Suppressor macrophage treated with lipopolysaccharide for 1 hour (primary cell): ENCODE data around the gene ARHGAP27.
A peak's percentile ranks its signal among the peaks of the same experiment; 100 is the strongest.
"Not testable (repeated sequence)": the region's sequence is repeated elsewhere in the genome, so short reads cannot be mapped to it uniquely, and the experiment has no call there.

Source experiments
- DNase-seq, 3 donors: peaks; one replicate each; pipeline ENCODE4 v3.0.0-alpha.2; 2020 to 2022

ARHGAP27 gene

GRCh38 chr17:45445901-45446743 lies 13.5 kb upstream of the ARHGAP27 start:
- peak; percentile 50 to 70 (median 58) for DNase-seq

GRCh38 chr17:45444856-45445820 lies 12.5 kb upstream of the ARHGAP27 start:
- DNase-seq: not testable (repeated sequence)

DNA sequence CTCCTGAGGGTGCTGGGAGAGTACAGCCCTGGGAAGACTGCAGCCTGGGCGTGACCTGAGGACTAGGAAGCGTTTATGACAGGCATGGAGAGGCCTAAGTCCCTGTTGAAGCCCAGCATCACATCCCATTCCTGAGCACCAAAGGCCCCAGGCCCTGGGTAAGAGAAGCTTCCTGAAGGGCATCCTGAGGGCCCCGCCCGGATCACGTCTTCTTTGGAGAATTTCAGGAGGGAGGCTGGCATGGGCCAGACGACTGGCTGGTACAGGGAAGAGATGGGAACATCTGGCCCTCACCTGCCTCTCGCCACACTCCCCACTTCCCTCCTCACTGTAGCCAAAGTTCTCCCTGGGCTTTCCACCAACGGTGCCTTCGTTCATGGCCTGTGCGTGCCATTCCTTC lies 11.6 kb upstream of the ARHGAP27 start:
- DNase-seq: not testable (repeated sequence)

GRCh38 chr17:45443371-45444260 lies 10.9 kb upstream of the ARHGAP27 start:
- DNase-seq: not testable (repeated sequence)

- DNase-seq: no peak
These were observed 9.0 kb upstream of the ARHGAP27 start for GRCh38 chr17:45441526-45442310.

DNA sequence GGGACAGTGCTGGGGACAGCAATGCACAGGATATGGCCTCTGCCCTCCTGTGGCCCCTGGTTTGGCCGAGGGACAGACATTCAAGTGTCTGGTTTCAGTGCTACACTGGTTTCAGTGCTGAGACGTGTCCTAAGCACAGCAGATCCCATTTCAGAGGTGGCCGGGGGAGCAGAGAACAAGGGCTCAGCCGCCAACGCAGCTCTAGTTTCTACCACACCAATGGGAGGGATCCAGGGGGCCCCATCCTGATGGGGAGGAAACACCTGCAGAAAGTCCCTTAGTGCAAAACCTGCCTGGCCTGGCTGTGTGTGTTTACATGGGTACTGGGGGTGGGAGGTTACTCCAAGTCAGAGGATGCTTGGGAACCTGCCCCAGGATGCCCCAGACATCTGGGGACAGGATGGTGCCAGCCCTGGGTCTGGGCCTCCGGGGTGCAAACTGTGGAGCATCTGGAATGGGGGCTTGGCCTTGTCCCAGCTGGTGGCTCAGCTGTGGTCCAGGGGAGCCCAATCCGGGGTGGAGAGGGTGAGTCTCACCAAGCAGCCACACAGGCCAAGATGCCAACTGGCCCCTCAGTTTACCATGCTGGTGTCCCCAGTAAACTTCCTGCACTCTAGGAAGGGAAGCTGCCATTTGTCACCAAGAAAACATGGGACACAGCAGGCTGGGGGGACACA lies 8.3 kb upstream of the ARHGAP27 start:
- DNase-seq: not testable (repeated sequence)

GRCh38 chr17:45440161-45440778 lies 7.6 kb upstream of the ARHGAP27 start:
- no peak for DNase-seq

GRCh38 chr17:45438931-45439610 lies 6.4 kb upstream of the ARHGAP27 start:
- DNase-seq: no peak

GRCh38 chr17:45437465-45438283 lies 5.0 kb upstream of the ARHGAP27 start:
- DNase-seq: no peak

DNA sequence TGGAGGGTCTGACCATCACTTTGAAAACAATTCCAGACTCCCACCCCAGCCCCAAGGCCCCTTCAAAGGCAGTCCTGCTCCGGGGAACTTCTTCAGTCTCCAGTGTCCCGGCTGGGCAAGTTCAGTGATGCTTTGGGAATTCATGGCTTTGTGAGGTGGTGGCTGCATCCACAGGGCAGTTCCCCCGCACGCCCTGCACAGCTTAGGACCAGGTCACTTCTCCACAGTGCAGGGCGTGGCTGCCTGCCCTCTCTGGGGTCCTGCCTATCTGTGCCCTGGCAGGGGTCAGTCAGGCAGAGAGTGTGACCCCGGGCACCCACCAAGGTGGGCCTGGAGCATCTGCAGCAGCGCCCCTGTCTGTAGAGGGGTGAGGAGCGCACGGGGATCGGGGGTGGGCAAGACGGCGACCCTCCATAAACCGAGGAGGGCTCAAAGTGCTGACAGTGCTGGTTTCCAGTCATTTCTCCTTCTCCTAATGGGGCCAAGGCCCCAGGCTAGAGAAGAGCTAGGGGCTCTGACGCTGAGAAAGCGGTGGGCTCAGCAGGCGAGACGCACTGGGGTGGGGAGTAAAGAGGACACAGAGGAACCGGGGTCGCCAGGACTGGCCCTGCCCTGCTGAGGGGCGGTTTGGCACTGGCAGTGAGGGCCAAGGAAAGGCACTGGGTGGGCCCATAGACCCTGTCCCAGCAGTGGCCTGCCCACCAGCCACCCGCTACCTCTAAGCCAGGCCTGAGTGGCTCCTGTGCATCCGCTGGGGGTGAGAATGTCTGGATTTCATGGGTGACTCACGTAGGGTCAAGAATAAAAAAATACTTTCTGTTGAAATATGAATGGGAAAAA lies 4.2 kb upstream of the ARHGAP27 start:
- DNase-seq: peak in 2 of 3 donors; percentile 37 to 57

- DNase-seq: no peak
These were observed 3.5 kb upstream of the ARHGAP27 start for GRCh38 chr17:45436161-45436560.

GRCh38 chr17:45435481-45435880 lies 2.8 kb upstream of the ARHGAP27 start:
- no peak for DNase-seq

GRCh38 chr17:45433159-45433535 lies 477 bp upstream of the ARHGAP27 start:
- peak in 1 of 3 donors; percentile 19 for DNase-seq

- DNase-seq: peak; percentile 82 to 92 (median 88)
These were observed 902 bp downstream of the ARHGAP27 start for GRCh38 chr17:45431531-45432404.

GRCh38 chr17:45430738-45431530 lies 1.7 kb downstream of the ARHGAP27 start:
- peak; percentile 70 to 84 (median 75) for DNase-seq
